Memory B cell (primary cell): ENCODE data around the gene RPS23.
"Not testable (repeated sequence)": the region's sequence is repeated elsewhere in the genome, so short reads cannot be mapped to it uniquely, and the experiment has no call there.

Source experiments
- ATAC-seq: fragments of 150-1000 bp; cut with Tn5 transposase; 2 replicates; pipeline ENCODE4 v1.10.0; 2021; ENCODE audit warnings: low read depth, mild to moderate bottlenecking, moderate library complexity
- DNase-seq, 2 donors: peaks; one replicate each; pipeline ENCODE4 v3.0.0; 2022; ENCODE audit warnings: low spot score in 2 of 2
- H3K27ac Mint-ChIP-seq: one replicate; pipeline ENCODE4 v1.8.0; 2022; ENCODE audit warnings: mild to moderate bottlenecking, moderate library complexity, mixed read lengths
- H3K27me3 Mint-ChIP-seq: one replicate; pipeline ENCODE4 v1.8.0; 2022; ENCODE audit warnings: mixed read lengths
- H3K36me3 Mint-ChIP-seq: one replicate; pipeline ENCODE4 v1.8.0; 2022; ENCODE audit warnings: mild to moderate bottlenecking, mixed read lengths
- H3K4me1 Mint-ChIP-seq: one replicate; pipeline ENCODE4 v1.8.0; 2022; ENCODE audit warnings: mixed read lengths
- H3K4me3 Mint-ChIP-seq: one replicate; pipeline ENCODE4 v1.8.0; 2022; ENCODE audit warnings: mild to moderate bottlenecking, moderate library complexity, mixed read lengths
- H3K9me3 Mint-ChIP-seq: one replicate; pipeline ENCODE4 v1.8.0; 2022; ENCODE audit warnings: mixed read lengths

RPS23 gene

GRCh38 chr5:82276800-82277612 lies 1.1 kb downstream of the RPS23 start:
- Mint-ChIP-seq H3K27me3 (no peaks in the 10 kb centered on the region), H3K27ac (peak overlapping the region; percentile 98), H3K36me3 (peaks cover 20% of the 10 kb centered on the region), H3K9me3 (no peaks in the 10 kb centered on the region), H3K4me1 (peaks cover 33% of the 10 kb centered on the region), H3K4me3 (peak overlapping the region; percentile 96)
- DNase-seq: no peak
- ATAC-seq: no peak

- ATAC-seq (no peak), DNase-seq (no peak)
- Mint-ChIP-seq H3K36me3 (peaks cover 24% of the 10 kb centered on the region), H3K27ac (peak overlapping the region; percentile 61), H3K4me3 (no peak overlapping the region), H3K4me1 (peaks cover 29% of the 10 kb centered on the region), H3K27me3 (no peaks in the 10 kb centered on the region), H3K9me3 (no peaks in the 10 kb centered on the region)
These were observed 2.9 kb downstream of the RPS23 start for GRCh38 chr5:82275216-82275664.

- Mint-ChIP-seq H3K9me3 (no peaks in the 10 kb centered on the region), H3K27me3 (no peaks in the 10 kb centered on the region), H3K4me1 (peaks cover 27% of the 10 kb centered on the region), H3K4me3 (no peak overlapping the region), H3K36me3 (peaks cover 28% of the 10 kb centered on the region), H3K27ac (peak overlapping the region; percentile 97)
- no peak for DNase-seq
- no peak for ATAC-seq
These were observed 3.6 kb downstream of the RPS23 start for GRCh38 chr5:82274343-82275211.

- not testable (repeated sequence) for H3K9me3 Mint-ChIP-seq, H3K27me3 Mint-ChIP-seq, ATAC-seq
- H3K27ac Mint-ChIP-seq: peak overlapping the region; percentile 97
- peak; percentile 20 to 45 for DNase-seq
- H3K4me1 Mint-ChIP-seq: peaks cover 23% of the 10 kb centered on the region
- peak overlapping the region; percentile 32 for H3K4me3 Mint-ChIP-seq
- H3K36me3 Mint-ChIP-seq: peaks cover 28% of the 10 kb centered on the region
These were observed 4.7 kb downstream of the RPS23 start for GRCh38 chr5:82273426-82273825.

GRCh38 chr5:82272571-82273356 lies 5.4 kb downstream of the RPS23 start:
- not testable (repeated sequence) for H3K27me3 Mint-ChIP-seq, H3K9me3 Mint-ChIP-seq, ATAC-seq
- Mint-ChIP-seq H3K4me1 (peaks cover 22% of the 10 kb centered on the region), H3K27ac (peak overlapping the region; percentile 97), H3K36me3 (peaks cover 28% of the 10 kb centered on the region), H3K4me3 (peak overlapping the region; percentile 57)
- peak in 1 of 2 donors; percentile 16 for DNase-seq

- peaks cover 14% of the 10 kb centered on the region for H3K4me1 Mint-ChIP-seq
- H3K4me3 Mint-ChIP-seq, H3K27ac Mint-ChIP-seq, H3K9me3 Mint-ChIP-seq, H3K27me3 Mint-ChIP-seq, ATAC-seq, DNase-seq: not testable (repeated sequence)
- H3K36me3 Mint-ChIP-seq: peaks cover 17% of the 10 kb centered on the region
These were observed 8.8 kb downstream of the RPS23 start for GRCh38 chr5:82269363-82269762.

GRCh38 chr5:82267297-82267933 lies 10.7 kb downstream of the RPS23 start:
- not testable (repeated sequence) for H3K4me1 Mint-ChIP-seq, H3K27ac Mint-ChIP-seq, H3K4me3 Mint-ChIP-seq, H3K27me3 Mint-ChIP-seq, DNase-seq, H3K9me3 Mint-ChIP-seq, ATAC-seq
- peaks cover 11% of the 10 kb centered on the region for H3K36me3 Mint-ChIP-seq

- ATAC-seq: no peak
These were observed 13.1 kb downstream of the RPS23 start for GRCh38 chr5:82265047-82265446.

GRCh38 chr5:82259172-82259800 lies 18.9 kb downstream of the RPS23 start:
- Mint-ChIP-seq H3K27me3 (no peaks in the 10 kb centered on the region), H3K4me1 (peaks cover 2% of the 10 kb centered on the region), H3K4me3 (no peak overlapping the region), H3K36me3 (no peaks in the 10 kb centered on the region), H3K9me3 (no peaks in the 10 kb centered on the region), H3K27ac (no peak overlapping the region)
- ATAC-seq (no peak), DNase-seq (no peak)

More at GRCh38 chr5:82265047-82265446, 13.1 kb downstream of the RPS23 start:
- no peak overlapping the region for H3K27ac Mint-ChIP-seq
- no peaks in the 10 kb centered on the region for H3K27me3 Mint-ChIP-seq
- no peaks in the 10 kb centered on the region for H3K4me1 Mint-ChIP-seq
- no peak overlapping the region for H3K4me3 Mint-ChIP-seq
- DNase-seq: no peak
- peaks cover 2% of the 10 kb centered on the region for H3K9me3 Mint-ChIP-seq
- peaks cover 6% of the 10 kb centered on the region for H3K36me3 Mint-ChIP-seq

GRCh38 chr5:82257729-82258128 lies 20.4 kb downstream of the RPS23 start:
- Mint-ChIP-seq H3K36me3 (peaks cover 2% of the 10 kb centered on the region), H3K4me1 (peaks cover 2% of the 10 kb centered on the region), H3K9me3 (no peaks in the 10 kb centered on the region), H3K4me3 (no peak overlapping the region), H3K27me3 (no peaks in the 10 kb centered on the region), H3K27ac (no peak overlapping the region)
- DNase-seq (no peak), ATAC-seq (no peak)

- DNase-seq (no peak), ATAC-seq (no peak)
- peaks cover 2% of the 10 kb centered on the region for H3K4me1 Mint-ChIP-seq
- H3K4me3 Mint-ChIP-seq: no peak overlapping the region
- H3K27me3 Mint-ChIP-seq: no peaks in the 10 kb centered on the region
- H3K27ac Mint-ChIP-seq: no peak overlapping the region
- H3K9me3 Mint-ChIP-seq: no peaks in the 10 kb centered on the region
- H3K36me3 Mint-ChIP-seq: peaks cover 2% of the 10 kb centered on the region
These were observed 20.9 kb downstream of the RPS23 start for GRCh38 chr5:82257247-82257646.

- Mint-ChIP-seq H3K27ac (no peak overlapping the region), H3K27me3 (no peaks in the 10 kb centered on the region), H3K9me3 (no peaks in the 10 kb centered on the region), H3K4me3 (no peak overlapping the region), H3K36me3 (peaks cover 2% of the 10 kb centered on the region), H3K4me1 (peaks cover 2% of the 10 kb centered on the region)
- no peak for DNase-seq
- ATAC-seq: no peak
These were observed 22.3 kb downstream of the RPS23 start for GRCh38 chr5:82255844-82256243.

- Mint-ChIP-seq H3K27me3 (no peaks in the 10 kb centered on the region), H3K27ac (no peak overlapping the region), H3K4me3 (no peak overlapping the region)
These were observed 25.4 kb downstream of the RPS23 start for GRCh38 chr5:82252744-82253143.

More at GRCh38 chr5:82252744-82253143, 25.4 kb downstream of the RPS23 start:
- Mint-ChIP-seq H3K36me3 (peaks cover 7% of the 10 kb centered on the region), H3K4me1 (peaks cover 2% of the 10 kb centered on the region), H3K9me3 (peaks cover 3% of the 10 kb centered on the region)
- DNase-seq: no peak
- no peak for ATAC-seq
